Sigmoid colon (tissue), 4 donors: Measurements from ENCODE around the gene PLD6.

Experiments
- POLR2A ChIP-seq, 2 donors: fragments of 450-650 bp; IDR thresholded peaks; one replicate each; pipeline ENCODE4 v1.6.1; 2016; ENCODE audit warnings: antibody characterized with exemption in 2 of 2, mild to moderate bottlenecking in 2 of 2, moderate library complexity in 2 of 2
- POLR2AphosphoS5 ChIP-seq, 4 donors: sonication (generic); formaldehyde crosslinking; IDR thresholded peaks; one replicate each; pipeline ENCODE4 v1.6.1; 2017; ENCODE audit warnings: antibody characterized with exemption in 4 of 4
- TF ChIP-seq, protein P1 (sequence below), 4 experiments: fragments of 450-650 bp in 3 of 4; fragments of 200-600 bp in 1 of 4; IDR thresholded peaks; one replicate each; pipeline ENCODE4 v1.5.1; 2016 to 2019; ENCODE audit warnings: antibody characterized with exemption in 4 of 4, mild to moderate bottlenecking in 3 of 4, moderate library complexity in 2 of 4

DNA sequence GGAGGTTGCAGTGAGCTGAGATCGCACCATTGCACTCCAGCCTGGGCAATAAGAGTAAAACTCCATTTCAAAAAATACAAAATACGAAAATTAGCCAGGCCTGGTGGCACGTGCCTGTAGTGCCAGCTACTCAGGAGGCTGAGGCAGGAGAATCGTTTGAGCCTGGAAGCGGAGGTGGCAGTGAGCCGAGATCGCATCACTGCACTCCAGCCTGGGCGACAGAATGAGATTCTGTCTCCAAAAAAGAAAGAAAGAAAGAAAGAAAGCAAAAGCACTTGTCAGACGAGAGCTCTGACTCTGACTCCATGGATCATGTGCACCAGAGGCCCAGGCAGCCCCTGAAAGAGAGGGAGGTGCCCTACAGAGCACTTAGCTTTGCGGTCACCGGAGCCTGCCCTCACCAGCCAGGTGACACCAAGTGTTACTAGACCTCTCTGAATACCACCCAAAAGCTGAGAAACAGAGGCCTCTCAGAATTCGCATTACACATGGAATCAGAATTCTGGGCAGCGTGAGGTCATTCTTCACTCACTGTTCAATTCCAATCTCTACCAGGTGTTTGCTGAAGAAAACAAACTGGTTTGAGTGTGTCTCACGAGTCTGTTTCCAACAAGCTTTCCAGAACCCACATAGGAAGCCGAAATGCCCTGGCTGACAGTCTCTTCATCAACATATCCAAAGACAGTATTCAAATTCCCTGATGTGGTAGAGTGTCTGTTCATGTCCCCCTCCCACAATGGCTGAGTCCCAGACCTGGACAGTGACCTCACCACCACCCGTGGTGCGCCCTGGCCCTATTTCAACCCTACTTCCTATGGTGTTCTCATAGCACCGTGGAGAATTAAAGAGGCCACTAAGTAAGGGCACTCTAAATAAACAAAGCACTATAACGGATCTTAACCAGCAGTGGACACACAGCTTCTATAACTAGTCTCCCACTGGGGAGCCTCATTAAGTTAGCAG lies 29.4 kb upstream of the PLD6 start:
- TF ChIP-seq POLR2A (IDR thresholded peaks at IDR 0.05) (no peak), POLR2AphosphoS5 (IDR thresholded peaks at IDR 0.05) (no peak)
- TF ChIP-seq, protein P1, sequence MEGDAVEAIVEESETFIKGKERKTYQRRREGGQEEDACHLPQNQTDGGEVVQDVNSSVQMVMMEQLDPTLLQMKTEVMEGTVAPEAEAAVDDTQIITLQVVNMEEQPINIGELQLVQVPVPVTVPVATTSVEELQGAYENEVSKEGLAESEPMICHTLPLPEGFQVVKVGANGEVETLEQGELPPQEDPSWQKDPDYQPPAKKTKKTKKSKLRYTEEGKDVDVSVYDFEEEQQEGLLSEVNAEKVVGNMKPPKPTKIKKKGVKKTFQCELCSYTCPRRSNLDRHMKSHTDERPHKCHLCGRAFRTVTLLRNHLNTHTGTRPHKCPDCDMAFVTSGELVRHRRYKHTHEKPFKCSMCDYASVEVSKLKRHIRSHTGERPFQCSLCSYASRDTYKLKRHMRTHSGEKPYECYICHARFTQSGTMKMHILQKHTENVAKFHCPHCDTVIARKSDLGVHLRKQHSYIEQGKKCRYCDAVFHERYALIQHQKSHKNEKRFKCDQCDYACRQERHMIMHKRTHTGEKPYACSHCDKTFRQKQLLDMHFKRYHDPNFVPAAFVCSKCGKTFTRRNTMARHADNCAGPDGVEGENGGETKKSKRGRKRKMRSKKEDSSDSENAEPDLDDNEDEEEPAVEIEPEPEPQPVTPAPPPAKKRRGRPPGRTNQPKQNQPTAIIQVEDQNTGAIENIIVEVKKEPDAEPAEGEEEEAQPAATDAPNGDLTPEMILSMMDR (IDR thresholded peaks at IDR 0.05): no peak
